Measurements from ENCODE around the gene ARHGEF39.

The ARHGEF39 gene

GRCh38 chr9:35674025-35674361 lies 9.0 kb upstream of the ARHGEF39 start:
- no peak for DNase-seq

- DNase-seq, result peak; percentile 33
Measured at GRCh38 chr9:35673132-35674024, 8.4 kb upstream of the ARHGEF39 start, which contains the start of gene CA9. CA9 (plus strand) TSS chr9:35673928; CDS start chr9:35673960, 32 bp downstream.

- no peak for DNase-seq
Measured at GRCh38 chr9:35669331-35670145, 4.5 kb upstream of the ARHGEF39 start.

- no peak for DNase-seq
Measured at GRCh38 chr9:35667939-35668338, 2.9 kb upstream of the ARHGEF39 start.

GRCh38 chr9:35666549-35666948 lies 1.6 kb upstream of the ARHGEF39 start:
- DNase-seq, result no peak

GRCh38 chr9:35666045-35666444 lies 1.1 kb upstream of the ARHGEF39 start:
- peak; percentile 86 for DNase-seq

DNA sequence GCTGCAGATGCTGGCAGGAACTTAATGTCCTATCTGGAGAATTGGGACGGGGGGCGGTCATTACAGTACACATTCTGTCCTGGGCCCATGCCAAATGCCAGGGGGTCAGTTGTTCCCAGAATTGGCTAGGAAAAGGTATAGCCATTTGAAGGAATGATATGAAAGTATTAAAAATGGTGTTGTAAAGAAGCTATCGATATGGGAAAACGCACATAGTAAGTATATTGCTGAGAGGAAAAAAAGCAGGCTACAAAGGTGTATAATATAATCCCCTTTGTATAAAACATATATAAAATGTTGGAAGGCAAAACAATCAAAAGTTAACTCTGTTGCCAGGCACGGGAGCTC lies 450 bp upstream of the ARHGEF39 start:
- DNase-seq, result no peak

- no peak for DNase-seq
Measured at GRCh38 chr9:35662437-35662836, 2.6 kb downstream of the ARHGEF39 start.

- no peak for DNase-seq
Measured at GRCh38 chr9:35661756-35662350, 3.1 kb downstream of the ARHGEF39 start.

GRCh38 chr9:35660966-35661415 lies 4.0 kb downstream of the ARHGEF39 start:
- peak; percentile 73 for DNase-seq

GRCh38 chr9:35659340-35659739 lies 5.7 kb downstream of the ARHGEF39 start:
- peak; percentile 90 for DNase-seq

GRCh38 chr9:35658968-35659220 lies 6.1 kb downstream of the ARHGEF39 start:
- peak; percentile 67 for DNase-seq

- DNase-seq, result peak; percentile 79
Measured at GRCh38 chr9:35658137-35658967, 6.6 kb downstream of the ARHGEF39 start, which contains the start of gene CCDC107. CCDC107 (plus strand) TSS chr9:35658292; CDS start chr9:35658380, 88 bp downstream.

DNA sequence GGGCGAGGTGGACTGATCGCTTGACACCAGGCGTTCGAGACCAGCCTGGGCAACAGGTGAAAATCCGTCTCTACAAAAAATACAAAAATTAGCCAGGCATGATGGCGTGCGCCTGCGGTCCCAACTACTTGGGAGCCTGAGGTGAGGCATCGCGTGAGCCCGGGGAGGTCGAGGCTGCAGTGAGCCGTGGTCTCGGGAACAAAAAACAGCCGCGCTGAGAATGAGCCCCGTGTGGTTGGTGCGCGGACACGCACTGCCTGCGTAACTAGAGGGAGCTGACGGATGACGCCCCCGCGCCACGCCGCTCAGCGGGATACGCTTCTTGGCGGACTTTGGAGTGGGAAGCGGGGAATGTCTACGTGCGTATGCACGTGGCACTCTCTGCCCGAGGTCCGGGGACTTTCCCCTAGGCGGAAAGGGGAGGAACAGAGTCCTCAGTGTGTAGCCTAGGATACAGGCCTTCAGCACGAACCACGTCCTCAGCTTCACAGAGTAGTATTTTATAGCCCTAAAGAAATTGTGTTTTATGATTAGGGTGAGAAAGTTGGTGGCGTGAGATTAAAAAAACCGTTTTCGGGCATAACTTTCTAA lies 7.4 kb downstream of the ARHGEF39 start, which contains the start of gene RMRP:
TSS of gene RMRP (minus strand) at position 474 of the 591 bp plus-strand sequence.
- peak; percentile 100 for DNase-seq

- DNase-seq, result peak; percentile 54
Measured at GRCh38 chr9:35656831-35657545, 8.0 kb downstream of the ARHGEF39 start.

GRCh38 chr9:35656348-35656747 lies 8.6 kb downstream of the ARHGEF39 start:
- DNase-seq, result no peak

- DNase-seq, result no peak
Measured at GRCh38 chr9:35653611-35654010, 11.4 kb downstream of the ARHGEF39 start.

DNA sequence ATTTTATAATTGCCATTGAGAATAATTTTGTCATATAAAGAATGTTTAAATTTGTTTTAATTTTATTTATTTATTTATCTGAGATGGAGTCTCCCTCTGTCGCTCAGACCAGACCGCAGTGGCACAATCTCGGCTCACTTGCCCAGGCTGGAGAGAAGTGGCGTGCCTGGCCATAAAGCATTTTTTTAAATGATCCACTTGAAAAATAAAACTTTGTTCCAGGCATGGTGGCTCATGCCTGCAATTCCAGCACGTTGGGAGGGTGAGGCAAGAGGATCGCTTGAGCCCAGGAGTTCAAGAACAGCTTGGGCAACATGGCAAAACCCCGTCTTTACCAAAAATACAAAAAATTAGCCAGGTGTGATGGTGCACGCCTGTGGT lies 12.2 kb downstream of the ARHGEF39 start:
- no peak for DNase-seq

DNA sequence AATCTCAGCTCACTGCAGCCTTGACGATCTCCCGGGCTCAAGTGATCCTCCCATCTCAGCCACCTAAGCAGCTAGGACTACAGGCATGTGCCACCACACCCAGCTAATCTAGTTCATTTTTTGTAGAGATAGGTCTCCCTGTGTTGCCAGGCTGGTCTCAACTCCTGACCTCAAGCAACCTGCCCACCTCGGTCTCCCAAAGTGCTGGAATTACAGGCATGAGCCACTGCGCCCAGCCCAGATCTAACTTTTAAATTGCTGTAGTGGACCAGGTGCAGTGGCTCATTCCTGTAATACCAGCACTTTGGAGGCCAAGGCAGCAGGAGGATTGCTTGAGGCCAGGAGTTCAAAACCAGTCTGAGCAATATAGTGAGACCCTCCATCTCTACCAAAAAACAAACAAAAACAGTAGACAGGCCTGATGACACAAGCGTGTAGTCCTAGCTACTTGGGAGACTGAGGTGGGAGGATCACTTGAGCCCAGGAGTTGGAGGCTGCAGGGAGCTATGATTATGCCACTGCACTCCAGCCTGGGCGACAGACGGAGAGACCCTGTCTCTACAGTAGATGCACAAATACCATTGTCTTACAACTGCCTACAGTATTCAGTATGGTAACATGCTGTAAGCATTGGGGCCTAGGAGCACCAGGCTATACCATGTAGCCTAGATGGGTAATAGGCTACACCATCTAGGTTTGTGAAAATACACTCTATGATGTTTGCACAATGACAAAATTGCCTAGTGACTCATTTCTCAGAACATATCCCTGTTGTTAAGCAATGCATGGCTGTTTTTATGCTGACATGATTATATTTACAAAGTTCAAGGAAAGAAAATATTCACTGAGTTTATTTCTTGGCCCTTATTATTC lies 12.8 kb downstream of the ARHGEF39 start:
- DNase-seq, result peak; percentile 50

Measured in fibroblast of skin of back (primary cell).